Fibroblast of upper back skin (primary cell): ENCODE data around the gene PLGLB2.
"Not testable (repeated sequence)": the region's sequence is repeated elsewhere in the genome, so short reads cannot be mapped to it uniquely, and the experiment has no call there.

Experiments used
- DNase-seq: peaks from one replicate; pipeline ENCODE4 v3.0.0-alpha.2; 2013

PLGLB2 gene

GRCh38 chr2:87747791-87748190, at the start of gene PLGLB2:
Gene PLGLB2 (plus strand): TSS chr2:87748087. CDS start chr2:87748154, 67 bp downstream.
- not testable (repeated sequence) for DNase-seq

- DNase-seq: not testable (repeated sequence)
These were observed 43.1 kb upstream of the PLGLB2 start for GRCh38 chr2:87704572-87705323.

GRCh38 chr2:87708368-87708767, 39.5 kb upstream of the PLGLB2 start:
- not testable (repeated sequence) for DNase-seq

- not testable (repeated sequence) for DNase-seq
These were observed 19.8 kb upstream of the PLGLB2 start for GRCh38 chr2:87727940-87728599.

GRCh38 chr2:87740928-87741327, 7.0 kb upstream of the PLGLB2 start:
- DNase-seq: not testable (repeated sequence)

- DNase-seq: not testable (repeated sequence)
These were observed 5.3 kb upstream of the PLGLB2 start for GRCh38 chr2:87742393-87743108.

- DNase-seq: not testable (repeated sequence)
These were observed 4.2 kb upstream of the PLGLB2 start for GRCh38 chr2:87743638-87744037.

- not testable (repeated sequence) for DNase-seq
These were observed 2.4 kb upstream of the PLGLB2 start for GRCh38 chr2:87745353-87745951.

- not testable (repeated sequence) for DNase-seq
These were observed 637 bp downstream of the PLGLB2 start for GRCh38 chr2:87748524-87748923.

- not testable (repeated sequence) for DNase-seq
These were observed 2.7 kb downstream of the PLGLB2 start for GRCh38 chr2:87750560-87750959.

- DNase-seq: not testable (repeated sequence)
These were observed 6.9 kb downstream of the PLGLB2 start for GRCh38 chr2:87754759-87755158.
